ENCODE results near the gene CCNA2. TPM values are rescaled to one million over a fixed set of nuclear protein-coding genes. Genes with fewer than 3 reads are reported as not detected.

The CCNA2 gene
- total RNA-seq, 1 experiment from 2014 or later: 89.2 TPM

DNA sequence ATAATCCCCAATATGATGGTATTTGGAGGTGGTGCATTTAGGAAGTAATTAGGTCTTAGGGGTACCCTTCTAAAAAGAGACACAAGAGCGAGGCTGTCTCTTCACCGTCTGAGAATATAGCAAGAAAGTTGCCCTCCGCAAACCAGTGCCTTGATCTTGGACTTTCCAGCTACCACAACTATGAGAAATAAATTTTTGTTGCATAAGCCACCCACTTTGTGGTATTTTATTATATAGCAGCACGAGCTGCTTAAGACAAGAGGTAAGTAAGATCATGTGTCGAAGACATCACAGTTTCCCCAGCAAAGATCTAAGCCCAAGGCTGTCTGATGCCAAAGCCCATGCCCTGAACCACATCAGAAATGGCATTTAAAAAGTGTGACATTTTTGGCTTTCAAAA, 32.2 kb downstream of the CCNA2 start:
- H3K4me3 Mint-ChIP-seq: no peak overlapping the region
- no peak overlapping the region for H3K9ac ChIP-seq (ENCODE audit: extremely low read depth, insufficient read length, low read length)
- H3K4me2 ChIP-seq (ENCODE audit: insufficient read depth, insufficient read length, low read length): no peak overlapping the region
- no peaks in the 10 kb centered on the region for H3K79me1 ChIP-seq (ENCODE audit: insufficient read depth, low read depth, low read length, poor library complexity, severe bottlenecking)
- no peak for DNase-seq
- no peaks in the 10 kb centered on the region for H3K9me3 ChIP-seq (ENCODE audit: control insufficient read depth, low read depth, low read length)
- no peak overlapping the region for H3K56ac ChIP-seq (ENCODE audit: insufficient read length, low read depth, low read length)
- H3K27me3 ChIP-seq (ENCODE audit: insufficient read depth, low read length): no peaks in the 10 kb centered on the region
- H4K91ac ChIP-seq (ENCODE audit: insufficient read length, low read depth, low read length): no peak overlapping the region
- no peaks in the 10 kb centered on the region for H3K23me2 ChIP-seq (ENCODE audit: insufficient read length, low read depth, low read length, poor library complexity, severe bottlenecking)
- no peaks in the 10 kb centered on the region for H3K36me3 Mint-ChIP-seq (ENCODE audit: insufficient read depth in 1 of 3, low read depth in 3 of 3)
- H3K27me3 Mint-ChIP-seq (ENCODE audit: low read depth): no peaks in the 10 kb centered on the region; the same call in 1 of the 2 replicates
- no peak overlapping the region for H3T11ph ChIP-seq (ENCODE audit: low read length)
- H2BK15ac ChIP-seq (ENCODE audit: low read depth, low read length): no peak overlapping the region
- H3K4ac ChIP-seq (ENCODE audit: low read depth, low read length): no peak overlapping the region
- no peak overlapping the region for H3K23ac ChIP-seq (ENCODE audit: insufficient read length, low read depth, low read length)
- no peak overlapping the region for H3K27ac ChIP-seq (ENCODE audit: insufficient read length, low read depth, low read length)
- H4K8ac ChIP-seq (replicated peaks; ENCODE audit: insufficient read length, low read depth, low read length): no peak overlapping the region
- TF ChIP-seq CTCF (conservative IDR thresholded peaks at IDR 0.05): no peak
- H2BK5ac ChIP-seq (ENCODE audit: insufficient read length, low read length): no peak overlapping the region
- H3K14ac ChIP-seq (ENCODE audit: insufficient read depth, low read length): no peak overlapping the region
- H4K5ac ChIP-seq (ENCODE audit: insufficient read length, low read depth, low read length): no peak overlapping the region
- no peaks in the 10 kb centered on the region for H3K79me2 ChIP-seq (ENCODE audit: insufficient read depth, low read length)
- peaks cover 7% of the 10 kb centered on the region for H3K4me1 ChIP-seq (ENCODE audit: insufficient read depth, low read length)
- no peak overlapping the region for H3K27ac Mint-ChIP-seq
- no peaks in the 10 kb centered on the region for H4K20me1 ChIP-seq (ENCODE audit: control insufficient read depth, insufficient read depth, insufficient read length)
- no peak overlapping the region for H3K18ac ChIP-seq (ENCODE audit: insufficient read length, low read depth, low read length)
- H3K9me3 Mint-ChIP-seq: no peaks in the 10 kb centered on the region
- no CpG with 5 or more reads among the region's 5 CpGs for WGBS (ENCODE audit: extremely low coverage, insufficient read length, low lambda C conversion rate)
- H3K4me1 Mint-ChIP-seq: peaks cover 37 to 40% of the 10 kb centered on the region in 2 experiments
- H2BK12ac ChIP-seq (ENCODE audit: insufficient read length, low read depth, low read length): no peak overlapping the region
- no peak overlapping the region for H2BK120ac ChIP-seq (ENCODE audit: low read depth, low read length, poor library complexity, severe bottlenecking)
- H2AFZ ChIP-seq (ENCODE audit: low read length): no peak overlapping the region
- no peak overlapping the region for H2BK20ac ChIP-seq (ENCODE audit: low read depth, low read length, poor library complexity, severe bottlenecking)
- H2AK5ac ChIP-seq (ENCODE audit: insufficient read length, low read length): no peak overlapping the region

Data from H9 (cell line).